GM23338 (cell line): Measurements from ENCODE around the gene SELE. TPM values are rescaled to one million over a fixed set of nuclear protein-coding genes. Genes with fewer than 3 reads are reported as not detected.

Experiments used
- ATAC-seq: fragments of 200-7000 bp; cut with Tn5 transposase; 3 replicates; pipeline ENCODE4 v1.9.1; 2020
- DNase-seq: peaks from one replicate; pipeline ENCODE4 v3.0.0-alpha.2; 2015; ENCODE audit warnings: low spot score
- H2AFZ ChIP-seq: fragments of 200-600 bp; sonication (generic); 2 replicates; pipeline ENCODE4 v1.8.0; 2016; ENCODE audit warnings: antibody characterized with exemption, mild to moderate bottlenecking, moderate library complexity
- H3F3A ChIP-seq: fragments of 200-600 bp; sonication (generic); replicated peaks from 2 replicates; pipeline ENCODE4 v1.8.0; 2017; ENCODE audit warnings: antibody characterized with exemption, mixed run types, low read depth
- H3K27ac ChIP-seq: fragments of 200-600 bp; sonication (generic); 2 replicates; pipeline ENCODE4 v1.6.1; 2016; ENCODE audit warnings: low read depth
- H3K27me3 ChIP-seq: fragments of 200-600 bp; sonication (generic); 2 replicates; pipeline ENCODE4 v1.8.0; 2016; ENCODE audit warnings: mild to moderate bottlenecking, mixed run types, moderate library complexity; ENCODE audit not compliant: insufficient read depth
- H3K36me3 ChIP-seq: fragments of 200-600 bp; sonication (generic); 2 replicates; pipeline ENCODE4 v1.8.0; 2016; ENCODE audit warnings: mild to moderate bottlenecking; ENCODE audit not compliant: insufficient read depth
- H3K4me1 ChIP-seq: fragments of 200-600 bp; sonication (generic); 2 replicates; pipeline ENCODE4 v1.8.0; 2016; ENCODE audit warnings: mild to moderate bottlenecking, moderate library complexity; ENCODE audit not compliant: insufficient read depth
- H3K4me2 ChIP-seq: fragments of 200-600 bp; sonication (generic); 2 replicates; pipeline ENCODE4 v1.7.1; 2017; ENCODE audit warnings: mixed run types
- H3K4me3 ChIP-seq: fragments of 200-600 bp; sonication (generic); 2 replicates; pipeline ENCODE4 v1.6.1; 2016; ENCODE audit warnings: mixed run types
- H3K79me2 ChIP-seq: fragments of 200-600 bp; sonication (generic); replicated peaks from 2 replicates; pipeline ENCODE4 v1.8.0; 2017; ENCODE audit warnings: mild to moderate bottlenecking; ENCODE audit not compliant: insufficient read depth
- H3K9me2 ChIP-seq: fragments of 200-600 bp; sonication (generic); 2 replicates; pipeline ENCODE4 v1.8.0; 2017; ENCODE audit not compliant: insufficient read depth
- H4K20me1 ChIP-seq: fragments of 200-600 bp; sonication (generic); replicated peaks from 2 replicates; pipeline ENCODE4 v1.8.0; 2017; ENCODE audit warnings: mild to moderate bottlenecking; ENCODE audit not compliant: insufficient read depth
- H3K27ac Mint-ChIP-seq: 2 replicates; pipeline ENCODE4 v1.8.0; 2020; ENCODE audit warnings: inconsistent platforms, mild to moderate bottlenecking, moderate library complexity, mixed read lengths
- H3K27me3 Mint-ChIP-seq: 3 replicates; pipeline ENCODE4 v1.8.0; 2022; ENCODE audit warnings: low read depth, mild to moderate bottlenecking, moderate library complexity, mixed read lengths, inconsistent platforms; ENCODE audit not compliant: insufficient read depth, poor library complexity
- H3K36me3 Mint-ChIP-seq: 3 replicates; pipeline ENCODE4 v1.8.0; 2021; ENCODE audit warnings: low read depth, mild to moderate bottlenecking, inconsistent platforms, moderate library complexity, mixed read lengths
- H3K4me1 Mint-ChIP-seq: 3 replicates; pipeline ENCODE4 v1.8.0; 2020; ENCODE audit warnings: mild to moderate bottlenecking, inconsistent platforms, mixed read lengths
- H3K4me3 Mint-ChIP-seq: 3 replicates; pipeline ENCODE4 v1.8.0; 2021; ENCODE audit warnings: moderate library complexity, mild to moderate bottlenecking, inconsistent platforms, mixed read lengths
- H3K9me3 Mint-ChIP-seq: 3 replicates; pipeline ENCODE4 v1.8.0; 2020; ENCODE audit warnings: moderate library complexity, mild to moderate bottlenecking, inconsistent platforms, mixed read lengths
- CREB1 ChIP-seq: fragments of 250-450 bp; sonication (Bioruptor Pico); IDR thresholded peaks from 2 replicates; pipeline ENCODE4 v1.5.0; 2020; ENCODE audit warnings: low read depth, mild to moderate bottlenecking, moderate library complexity
- CTCF ChIP-seq, 2 experiments: fragments of 200-600 bp in 1 of 2; sonication (generic) in 1 of 2; conservative IDR thresholded peaks; 2 replicates each; pipeline versions ENCODE4 v1.5.1 to v1.6.1; 2016 to 2017; ENCODE audit warnings: antibody characterized with exemption in 2 of 2, low read depth in 2 of 2, mild to moderate bottlenecking in 2 of 2, moderate library complexity in 1 of 2
- ETS1 ChIP-seq: IDR thresholded peaks from 2 replicates; pipeline ENCODE4 v1.6.1; 2016; ENCODE audit warnings: antibody characterized with exemption
- EZH2 ChIP-seq: fragments of 200-600 bp; sonication (generic); IDR thresholded peaks from one replicate; pipeline ENCODE4 v1.8.0; 2017; ENCODE audit warnings: antibody characterized with exemption, mild to moderate bottlenecking, low read depth; ENCODE audit not compliant: unreplicated experiment
- EZH2phosphoT487 ChIP-seq: fragments of 200-600 bp; sonication (generic); IDR thresholded peaks from one replicate; pipeline ENCODE4 v1.8.1; 2018; ENCODE audit warnings: antibody characterized with exemption; ENCODE audit not compliant: unreplicated experiment
- JUNB ChIP-seq: IDR thresholded peaks from one replicate; pipeline ENCODE4 v1.6.1; 2016; ENCODE audit warnings: antibody characterized with exemption; ENCODE audit not compliant: unreplicated experiment
- NANOG ChIP-seq: IDR thresholded peaks from 2 replicates; pipeline ENCODE4 v1.6.1; 2016; ENCODE audit warnings: antibody characterized with exemption, borderline replicate concordance
- POLR2AphosphoS5 ChIP-seq: IDR thresholded peaks from 2 replicates; pipeline ENCODE4 v1.6.1; 2016; ENCODE audit warnings: antibody characterized with exemption, low read depth
- REST ChIP-seq: IDR thresholded peaks from one replicate; pipeline ENCODE4 v1.6.1; 2018; ENCODE audit warnings: antibody characterized with exemption; ENCODE audit not compliant: unreplicated experiment
- STAT1 ChIP-seq: IDR thresholded peaks from one replicate; pipeline ENCODE4 v1.6.1; 2016; ENCODE audit warnings: antibody characterized with exemption; ENCODE audit not compliant: unreplicated experiment
- ZNF114 ChIP-seq: fragments of 250-450 bp; sonication (Bioruptor Pico); IDR thresholded peaks from 2 replicates; pipeline ENCODE4 v1.5.0; 2020; ENCODE audit warnings: mild to moderate bottlenecking, moderate library complexity
- ZNF331 ChIP-seq: fragments of 250-450 bp; sonication (Bioruptor Pico); IDR thresholded peaks from 2 replicates; pipeline ENCODE4 v1.5.0; 2020; ENCODE audit warnings: low read depth, mild to moderate bottlenecking, moderate library complexity
- ZNF462 ChIP-seq: fragments of 250-450 bp; sonication (Bioruptor Pico); IDR thresholded peaks from 2 replicates; pipeline ENCODE4 v1.5.0; 2020; ENCODE audit warnings: mild to moderate bottlenecking, moderate library complexity
- polyA plus RNA-seq: library from polyadenylated mRNA; unstranded; fragments of >200 nt; fragmentation: Nextera tagmentation; extraction: Ambion mirVana; gene quantifications from 2 replicates; pipeline ENCODE4 v1.2.1, GENCODE V29; 2016
- total RNA-seq: library from RNA; depleted of rRNA; stranded (reverse); fragments of >200 nt; shearing (Covaris generic); gene quantifications from 2 replicates; pipeline ENCODE4 v1.2.3, GENCODE V29; 2014

Gene SELE
- total and polyA plus RNA-seq, 2 experiments from 2014 or later: not detected

GRCh38 chr1:169739980-169740379 is 6.1 kb upstream of the SELE start:
- peaks cover 24% of the 10 kb centered on the region; the same call in 2 of the 3 replicates for H3K4me1 Mint-ChIP-seq
- no peaks in the 10 kb centered on the region for H3K9me2 ChIP-seq
- no peaks in the 10 kb centered on the region for H4K20me1 ChIP-seq
- no peak overlapping the region for H3K4me3 Mint-ChIP-seq
- no peak overlapping the region for H3K27ac ChIP-seq
- H2AFZ ChIP-seq: no peak overlapping the region
- H3K4me2 ChIP-seq: no peak overlapping the region
- TF ChIP-seq ETS1: no peak
- no peak for TF ChIP-seq EZH2
- no peak for TF ChIP-seq JUNB
- TF ChIP-seq EZH2phosphoT487: no peak
- TF ChIP-seq NANOG: no peak
- no peak for TF ChIP-seq ZNF331 (CRISPR knock-in tag)
- TF ChIP-seq POLR2AphosphoS5: no peak
- no peak for TF ChIP-seq STAT1
- no peak for TF ChIP-seq REST
- TF ChIP-seq CREB1 (CRISPR knock-in tag): no peak
- TF ChIP-seq ZNF114 (CRISPR knock-in tag): no peak
- TF ChIP-seq ZNF462 (CRISPR knock-in tag): no peak
- no peak for TF ChIP-seq CTCF (conservative IDR thresholded peaks at IDR 0.05; ENCODE audit: low read depth in 2 of 2)
- peaks cover 4% of the 10 kb centered on the region for H3K27me3 Mint-ChIP-seq
- no peaks in the 10 kb centered on the region for H3K79me2 ChIP-seq
- ATAC-seq: no peak
- no peak overlapping the region for H3K4me3 ChIP-seq
- no peaks in the 10 kb centered on the region for H3K27me3 ChIP-seq
- H3K27ac Mint-ChIP-seq: no peak overlapping the region
- no peaks in the 10 kb centered on the region for H3K9me3 Mint-ChIP-seq
- no peaks in the 10 kb centered on the region for H3K36me3 ChIP-seq
- no peak for DNase-seq
- no peaks in the 10 kb centered on the region for H3F3A ChIP-seq
- no peaks in the 10 kb centered on the region for H3K36me3 Mint-ChIP-seq
- H3K4me1 ChIP-seq: peaks cover 7% of the 10 kb centered on the region; the same call in 1 of the 2 replicates
